ENCODE measurements around the gene BAMBI.

The BAMBI gene

DNA sequence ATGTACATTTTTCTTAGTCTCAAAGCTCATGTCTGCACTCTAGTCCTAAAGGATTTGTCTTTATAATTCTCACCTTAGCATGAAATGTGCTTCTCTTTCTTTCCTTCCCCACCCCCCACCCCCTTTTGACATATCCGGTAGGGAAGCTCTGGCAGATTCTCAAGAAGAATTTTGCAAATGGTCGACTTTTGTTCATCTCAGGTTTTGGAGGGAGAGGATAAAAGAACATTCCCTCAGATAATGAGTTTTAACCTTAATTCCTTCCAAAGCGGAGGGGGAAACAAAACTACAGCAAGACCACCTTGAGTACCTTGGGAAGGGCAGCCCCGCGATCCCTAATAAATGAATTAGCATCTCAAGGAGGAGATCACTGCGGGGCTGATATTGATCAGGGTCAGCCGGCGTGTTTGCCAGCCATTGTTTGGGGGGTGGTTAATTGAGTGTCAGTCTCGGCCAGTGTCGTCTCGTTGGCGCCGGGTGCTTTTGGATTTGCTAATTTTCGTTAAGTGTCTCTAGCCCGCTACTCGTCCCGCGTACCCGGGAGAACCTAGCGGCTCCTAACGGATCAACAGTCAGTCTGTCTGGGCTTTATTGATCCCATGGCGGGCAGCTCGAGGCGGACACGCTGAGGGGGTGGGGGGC is 874 bp upstream of the BAMBI start:
- no peak for DNase-seq (ENCODE audit: low spot score)

DNA sequence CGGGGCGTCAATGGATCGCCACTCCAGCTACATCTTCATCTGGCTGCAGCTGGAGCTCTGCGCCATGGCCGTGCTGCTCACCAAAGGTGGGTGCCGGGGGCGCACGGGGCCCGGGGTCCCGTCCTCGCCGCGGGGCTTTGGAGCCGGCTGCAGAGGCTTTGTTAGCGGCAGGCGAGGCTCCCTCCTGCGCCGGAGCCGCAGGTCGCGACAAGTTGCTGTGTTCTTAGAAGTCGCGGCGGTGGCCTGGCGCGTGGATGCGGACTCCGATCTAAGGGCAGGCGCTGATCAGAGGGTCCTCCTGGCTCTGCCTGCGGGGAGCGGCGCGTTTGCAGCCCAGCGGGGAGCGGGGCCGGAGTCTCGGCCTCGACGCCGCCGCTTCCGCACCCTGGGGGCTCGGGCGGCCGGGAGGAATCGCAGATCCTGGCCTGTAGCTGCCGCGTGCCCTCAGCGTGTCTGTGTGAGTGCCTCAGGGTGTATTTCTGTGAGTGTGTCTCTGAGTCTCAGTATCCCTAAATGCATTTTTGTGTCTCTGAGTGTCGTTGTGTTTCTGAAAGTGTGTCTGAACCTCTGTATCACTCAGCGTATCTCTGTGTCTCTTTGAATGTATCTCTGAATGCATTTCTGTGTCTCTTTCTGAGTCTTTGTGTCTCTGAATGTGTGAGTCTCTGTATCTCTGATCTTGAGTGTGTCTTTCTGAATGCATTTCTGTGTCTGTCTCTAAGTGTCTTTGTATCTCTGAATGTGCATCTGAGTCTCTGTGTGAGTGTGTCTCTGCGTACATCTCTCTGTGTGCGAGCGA is 766 bp downstream of the BAMBI start:
- DNase-seq (ENCODE audit: low spot score) = no peak

DNA sequence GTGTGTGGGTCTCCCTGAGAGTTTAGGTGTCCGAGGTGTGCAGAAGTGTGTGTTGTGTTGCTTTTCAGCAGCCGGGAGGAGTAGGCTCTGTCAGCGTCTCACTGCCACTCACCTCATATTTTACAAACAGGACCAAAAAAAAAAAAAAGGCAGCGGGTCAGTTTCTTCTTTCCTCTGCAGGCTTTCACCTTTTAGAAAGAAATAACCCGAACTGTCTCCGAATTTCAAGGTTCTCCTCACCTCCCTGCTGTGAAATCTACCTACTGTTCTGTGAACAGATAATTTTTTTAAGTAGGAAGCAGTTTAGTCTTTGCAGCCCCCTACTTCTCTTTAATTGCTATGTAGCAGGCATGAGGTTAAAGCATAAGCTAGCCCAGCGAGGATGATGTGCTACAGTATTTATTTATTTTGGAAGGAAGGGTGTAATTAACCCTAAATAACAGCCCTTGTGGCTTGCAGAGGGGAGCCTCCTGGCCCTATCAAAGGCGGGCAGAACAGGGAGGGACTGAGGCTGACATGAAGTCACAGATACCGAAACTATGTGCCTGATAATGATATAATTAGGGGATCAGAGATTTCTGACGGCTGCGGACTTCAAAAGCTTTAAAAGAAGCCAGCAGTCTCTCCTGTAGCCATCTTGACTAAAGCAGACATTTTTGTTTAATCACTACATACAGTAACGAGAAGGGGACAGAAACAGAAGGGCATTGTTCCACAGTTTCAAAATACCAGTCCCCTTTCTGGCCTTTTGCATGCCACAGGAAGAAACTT is 1.6 kb downstream of the BAMBI start:
- no peak for DNase-seq (ENCODE audit: low spot score)

DNA sequence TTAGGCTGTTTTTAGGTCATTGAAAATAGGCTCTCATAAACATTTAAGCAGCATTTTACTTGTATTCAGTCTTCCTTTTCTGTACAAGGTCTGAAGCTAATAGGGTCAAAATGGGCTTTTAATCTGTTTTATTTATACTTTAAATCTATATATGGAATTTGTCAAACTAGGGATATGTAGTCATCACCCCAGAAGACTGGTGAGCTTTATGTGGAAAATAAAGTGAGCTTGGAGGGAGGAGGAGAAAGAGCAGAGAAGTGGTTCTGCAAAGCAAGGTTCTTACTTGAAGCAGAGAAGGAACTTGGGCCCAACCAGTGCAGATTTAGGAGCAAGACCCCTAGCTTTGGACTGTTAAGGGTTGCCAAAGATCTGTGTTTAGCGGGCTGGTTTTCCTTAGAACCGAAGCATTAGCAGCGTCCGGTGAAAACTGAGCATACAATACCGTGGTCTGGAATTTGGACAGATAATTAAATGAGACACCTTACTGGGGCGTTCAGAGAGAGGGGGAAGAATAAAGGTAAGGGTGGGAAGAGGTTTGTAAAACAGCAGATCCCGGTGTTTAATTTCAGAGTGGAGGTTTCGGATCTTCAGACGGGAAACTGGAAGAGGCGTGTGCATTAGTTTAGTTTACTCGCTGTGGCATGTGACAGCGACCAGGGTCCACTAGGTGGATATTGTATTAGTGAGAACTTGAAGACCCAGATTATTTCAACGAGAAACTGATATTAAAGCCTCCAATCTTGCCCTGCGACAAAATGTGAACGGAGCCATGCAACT is 2.4 kb downstream of the BAMBI start:
- DNase-seq (ENCODE audit: low spot score) = no peak

DNA sequence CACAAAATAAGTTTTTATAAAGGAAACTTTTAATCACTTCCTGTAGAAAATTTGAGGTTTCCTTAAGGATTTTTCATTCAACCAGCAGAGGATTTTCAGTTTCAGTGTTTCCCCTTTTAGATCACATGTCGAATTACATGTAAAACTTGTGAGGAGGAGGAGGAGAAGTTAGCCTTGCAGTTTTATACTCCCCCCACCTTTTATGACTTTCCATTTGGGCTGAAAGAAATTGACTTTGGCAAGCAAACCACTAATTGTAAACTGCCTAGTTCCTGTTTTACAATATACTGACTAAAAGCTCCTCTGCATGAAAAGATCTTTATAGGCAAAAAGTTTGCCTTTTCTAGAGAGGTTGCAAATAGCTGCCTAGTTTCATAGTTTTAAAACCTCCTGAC is 3.0 kb downstream of the BAMBI start:
- no peak for DNase-seq (ENCODE audit: low spot score)

DNA sequence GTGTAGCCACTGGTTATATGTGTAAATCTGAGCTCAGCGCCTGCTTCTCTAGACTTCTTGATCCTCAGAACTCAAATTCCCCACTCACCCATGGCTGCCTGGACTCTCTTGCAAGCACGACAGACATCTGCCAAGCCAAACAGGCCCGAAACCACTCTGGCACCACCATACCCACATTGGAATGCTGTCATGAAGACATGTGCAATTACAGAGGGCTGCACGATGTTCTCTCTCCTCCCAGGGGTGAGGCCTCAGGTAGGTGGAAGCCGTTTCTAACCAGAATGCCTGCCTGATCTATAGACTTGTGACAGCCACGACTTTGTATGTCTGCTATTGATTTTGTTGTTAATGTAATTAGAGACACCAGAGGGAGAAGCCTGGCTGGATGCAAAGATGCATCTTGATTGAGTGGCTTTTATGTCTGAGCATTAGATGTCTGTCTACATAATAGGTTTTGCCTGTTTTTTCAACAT is 4.0 kb downstream of the BAMBI start:
- DNase-seq (ENCODE audit: low spot score) = no peak

DNA sequence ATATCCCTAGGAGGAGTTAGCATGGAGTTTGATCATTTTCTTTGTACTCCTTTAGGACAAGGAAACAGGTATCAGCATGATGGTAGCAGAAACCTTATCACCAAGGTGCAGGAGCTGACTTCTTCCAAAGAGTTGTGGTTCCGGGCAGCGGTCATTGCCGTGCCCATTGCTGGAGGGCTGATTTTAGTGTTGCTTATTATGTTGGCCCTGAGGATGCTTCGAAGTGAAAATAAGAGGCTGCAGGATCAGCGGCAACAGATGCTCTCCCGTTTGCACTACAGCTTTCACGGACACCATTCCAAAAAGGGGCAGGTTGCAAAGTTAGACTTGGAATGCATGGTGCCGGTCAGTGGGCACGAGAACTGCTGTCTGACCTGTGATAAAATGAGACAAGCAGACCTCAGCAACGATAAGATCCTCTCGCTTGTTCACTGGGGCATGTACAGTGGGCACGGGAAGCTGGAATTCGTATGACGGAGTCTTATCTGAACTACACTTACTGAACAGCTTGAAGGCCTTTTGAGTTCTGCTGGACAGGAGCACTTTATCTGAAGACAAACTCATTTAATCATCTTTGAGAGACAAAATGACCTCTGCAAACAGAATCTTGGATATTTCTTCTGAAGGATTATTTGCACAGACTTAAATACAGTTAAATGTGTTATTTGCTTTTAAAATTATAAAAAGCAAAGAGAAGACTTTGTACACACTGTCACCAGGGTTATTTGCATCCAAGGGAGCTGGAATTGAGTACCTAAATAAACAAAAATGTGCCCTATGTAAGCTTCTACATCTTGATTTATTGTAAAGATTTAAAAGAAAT is 4.8 kb downstream of the BAMBI start:
- no peak for DNase-seq (ENCODE audit: low spot score)

DNA sequence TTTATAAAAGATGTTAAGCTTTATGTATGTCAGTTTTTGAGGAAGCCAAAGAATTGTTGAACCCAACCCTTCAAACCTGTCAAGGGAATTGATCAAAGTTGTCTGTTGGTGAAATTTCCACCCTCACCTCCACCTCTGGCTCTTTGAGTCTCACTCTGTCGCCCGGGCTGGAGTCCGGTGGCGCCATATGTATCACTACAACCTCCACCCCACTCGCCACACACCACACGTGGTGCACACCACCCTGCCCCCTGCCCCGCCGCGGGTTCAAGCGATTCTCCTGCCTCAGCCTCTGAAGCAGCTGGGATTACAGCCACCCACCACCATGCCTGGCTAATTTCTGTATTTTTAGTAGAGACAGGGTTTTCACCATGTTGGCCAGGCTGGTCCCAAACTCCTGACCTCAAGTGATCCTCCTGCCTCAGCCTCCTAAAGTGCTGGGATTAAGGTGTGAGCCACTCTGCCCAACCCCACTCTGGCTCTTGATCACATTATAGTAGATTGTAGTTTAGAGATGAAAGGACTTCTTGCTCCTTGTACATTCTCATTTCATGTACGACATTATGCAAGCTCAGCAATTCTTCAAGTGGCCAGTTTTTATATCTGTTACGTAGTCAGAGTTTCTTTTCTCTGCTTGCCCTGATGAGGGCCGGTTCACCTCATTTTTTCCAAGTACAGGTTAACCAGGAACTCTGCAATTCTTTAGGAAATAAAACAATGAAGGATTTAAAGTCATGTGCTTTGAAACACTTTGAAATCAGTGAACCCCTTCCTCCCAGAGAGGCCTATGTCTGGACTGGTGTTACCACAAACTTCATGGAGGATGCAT is 7.0 kb downstream of the BAMBI start:
- DNase-seq (ENCODE audit: low spot score) = no peak

DNA sequence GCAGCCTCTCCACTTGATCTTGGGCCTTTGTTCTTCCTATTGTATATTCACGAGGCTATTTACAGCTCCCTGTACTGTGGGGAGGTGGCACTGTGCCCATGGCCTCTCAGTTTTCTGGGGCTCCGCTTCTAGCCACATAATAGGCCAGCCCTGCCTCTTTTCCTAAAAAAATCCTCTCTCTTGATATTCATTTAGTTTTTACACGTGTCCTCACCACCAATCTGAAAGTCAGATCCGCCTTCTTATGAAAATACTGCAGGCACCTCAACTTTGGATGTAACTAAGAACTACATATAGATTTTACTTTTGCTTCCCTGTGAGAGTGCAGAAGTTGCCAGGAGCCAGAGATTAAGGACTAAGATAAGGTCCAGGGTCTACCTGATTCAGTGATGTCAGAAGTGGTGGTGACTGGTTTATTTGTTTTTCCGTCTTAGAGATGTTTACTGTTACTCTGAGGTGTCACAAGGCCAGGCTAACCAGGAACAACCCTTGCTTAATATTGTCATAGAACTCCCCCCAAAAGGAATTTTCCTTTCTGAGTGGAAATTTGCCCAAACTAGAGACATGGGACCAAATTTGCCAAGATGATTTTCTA is 7.8 kb downstream of the BAMBI start:
- DNase-seq (ENCODE audit: low spot score) = no peak

DNA sequence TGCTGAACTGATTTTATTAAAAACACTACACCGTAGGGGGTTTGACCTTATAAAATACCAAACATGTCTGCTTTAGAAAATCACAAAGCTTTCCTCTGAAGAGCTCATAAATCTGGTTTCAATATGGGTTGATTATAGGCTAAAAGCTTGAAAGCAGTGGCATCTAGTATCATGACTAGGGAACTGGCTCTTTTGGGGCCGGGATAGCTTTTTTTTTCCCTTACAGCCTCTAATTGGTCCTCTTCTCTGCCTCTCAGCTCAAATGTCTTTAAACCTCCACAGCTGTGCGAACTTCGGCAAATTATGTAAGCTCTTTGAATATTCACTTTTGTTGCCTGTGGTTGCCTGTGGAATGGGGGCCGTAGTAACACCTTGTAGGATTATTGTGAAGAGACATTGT is 8.4 kb downstream of the BAMBI start:
- no peak for DNase-seq (ENCODE audit: low spot score)

DNA sequence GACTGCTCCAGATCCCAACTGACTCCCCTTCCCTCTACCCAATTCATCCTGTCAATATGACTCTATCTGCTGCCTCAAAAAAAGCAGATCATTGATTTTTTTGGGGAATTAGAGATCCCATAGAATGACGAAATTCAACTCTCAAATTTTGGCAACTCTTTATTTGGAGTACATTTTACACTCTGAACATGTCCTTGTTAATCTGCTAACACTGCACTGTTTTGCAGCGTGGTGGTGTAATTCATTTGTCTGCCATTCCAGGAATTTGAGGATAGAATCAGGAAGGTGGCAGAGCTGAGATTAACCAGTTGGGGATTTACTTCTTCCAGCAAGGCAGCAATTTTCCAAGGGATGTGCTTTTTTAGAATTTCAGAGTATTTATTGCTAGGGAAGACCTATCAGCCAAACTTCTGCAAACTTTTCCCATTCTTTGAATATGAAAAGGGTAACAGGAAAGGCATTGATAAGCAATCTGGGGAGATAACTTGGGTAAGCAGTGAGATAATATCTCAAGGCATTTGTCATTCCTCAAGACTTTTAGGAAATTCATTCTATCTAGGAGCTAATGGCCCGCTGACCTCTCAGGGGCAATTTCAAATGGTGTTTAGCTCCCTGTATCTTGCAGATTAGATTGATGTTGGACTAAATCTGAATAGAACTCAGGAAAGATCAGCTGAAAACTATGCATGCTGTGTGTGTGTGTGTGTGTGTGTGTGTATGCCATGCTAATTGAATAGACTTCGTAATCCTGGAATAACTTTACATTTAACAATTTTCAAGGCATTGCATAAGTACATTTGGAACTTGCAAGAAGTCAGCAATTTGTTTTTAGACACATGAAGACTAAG is 9.7 kb downstream of the BAMBI start:
- DNase-seq (ENCODE audit: low spot score) = no peak

DNA sequence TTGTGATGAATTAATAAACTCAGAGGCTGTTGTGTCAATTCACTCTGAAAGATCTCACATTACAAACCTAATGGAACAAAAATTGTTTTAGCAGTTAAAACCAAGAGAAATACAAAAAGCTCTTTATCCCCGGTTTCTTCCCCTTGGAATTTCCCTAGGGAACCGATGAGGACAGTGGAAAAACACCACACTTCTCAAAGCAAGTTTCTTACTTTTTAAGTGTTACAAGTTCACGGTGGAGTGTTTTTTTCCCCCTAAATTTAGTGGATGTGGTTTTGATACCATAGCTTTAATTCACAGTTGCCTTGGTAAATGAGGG is 10.3 kb downstream of the BAMBI start:
- no peak for DNase-seq (ENCODE audit: low spot score)

DNA sequence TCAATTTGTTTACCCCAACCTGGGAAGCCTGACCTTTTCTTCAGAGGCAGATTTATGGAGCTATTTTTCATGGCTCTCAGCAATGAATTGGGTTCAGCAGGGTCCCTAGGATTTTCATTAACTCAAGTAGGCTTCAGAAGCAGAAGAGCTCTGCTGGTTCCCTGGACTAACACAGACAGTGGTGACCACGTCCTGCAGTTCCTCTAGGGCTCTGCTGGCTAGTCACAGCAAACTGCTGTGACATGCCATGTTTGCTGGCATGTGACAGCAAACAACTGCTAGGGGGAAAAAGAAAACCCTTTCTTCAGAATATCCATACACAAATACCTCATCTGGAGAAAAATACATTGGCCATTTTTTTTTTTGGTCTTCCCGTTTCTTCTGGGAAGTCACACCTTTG is 13.2 kb downstream of the BAMBI start:
- no peak for DNase-seq (ENCODE audit: low spot score)

DNA sequence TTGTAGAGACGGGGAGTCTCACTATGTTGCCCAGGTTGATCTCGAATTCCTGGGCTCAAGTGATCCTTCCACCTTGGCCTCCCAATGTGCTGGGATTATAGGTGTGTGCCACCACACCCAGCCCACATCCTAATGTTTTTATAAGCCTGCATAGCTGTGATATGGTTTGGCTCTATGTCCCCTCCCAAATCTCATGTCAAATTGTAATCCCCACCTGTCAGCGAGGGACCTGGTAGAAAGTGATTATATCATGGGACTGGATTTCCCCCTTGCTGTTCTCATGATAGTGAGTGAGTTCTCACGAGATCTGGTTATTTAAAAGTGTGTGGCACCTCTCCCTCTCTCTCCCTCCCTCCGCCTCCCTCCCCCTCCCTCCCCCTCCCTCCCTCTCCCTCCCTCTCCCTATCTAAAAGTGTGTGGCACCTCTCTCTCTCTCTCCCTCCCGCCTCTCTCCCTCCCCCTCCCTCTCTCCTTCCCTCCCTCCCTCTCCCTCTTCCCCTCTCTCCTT is 13.9 kb downstream of the BAMBI start:
- no peak for DNase-seq (ENCODE audit: low spot score)

DNA sequence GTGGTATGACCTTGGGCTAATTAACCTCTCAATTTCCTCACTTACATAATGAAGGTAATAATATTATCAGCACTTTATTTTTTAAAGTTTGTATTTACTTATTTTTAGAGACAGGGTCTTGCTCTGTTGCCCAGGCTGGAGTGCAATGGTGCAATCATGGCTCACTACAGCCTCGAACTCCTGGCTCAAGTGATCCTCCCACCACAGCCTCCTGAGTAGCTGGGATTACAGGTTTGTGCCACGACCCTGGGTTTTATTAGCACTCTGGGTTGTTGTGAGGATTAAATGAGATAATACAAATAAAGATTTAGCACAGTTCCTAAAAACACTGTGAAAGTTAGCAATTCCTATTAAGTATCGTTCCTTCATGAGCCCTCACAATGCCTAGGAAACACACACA is 14.7 kb downstream of the BAMBI start:
- no peak for DNase-seq (ENCODE audit: low spot score)

DNA sequence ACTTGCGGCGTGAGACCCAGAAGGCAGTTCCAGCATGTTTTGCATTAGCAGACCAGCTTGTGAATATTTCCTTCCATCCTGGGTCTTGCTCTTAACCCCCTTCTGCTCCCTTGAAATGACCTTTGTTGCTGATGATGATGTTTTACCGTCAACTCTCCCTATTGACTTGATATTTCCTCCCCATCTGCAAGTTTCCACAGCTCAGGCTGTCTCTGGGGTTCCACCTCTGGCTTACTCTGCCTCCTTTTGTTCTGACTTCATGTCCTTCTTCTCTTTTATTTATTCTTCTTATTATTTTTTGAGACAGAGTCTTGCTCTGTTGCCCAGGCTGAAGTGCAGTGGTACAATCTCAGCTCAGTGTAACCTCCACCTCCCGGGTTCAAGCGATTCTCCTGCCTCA is 17.2 kb downstream of the BAMBI start:
- DNase-seq (ENCODE audit: low spot score) = no peak

DNA sequence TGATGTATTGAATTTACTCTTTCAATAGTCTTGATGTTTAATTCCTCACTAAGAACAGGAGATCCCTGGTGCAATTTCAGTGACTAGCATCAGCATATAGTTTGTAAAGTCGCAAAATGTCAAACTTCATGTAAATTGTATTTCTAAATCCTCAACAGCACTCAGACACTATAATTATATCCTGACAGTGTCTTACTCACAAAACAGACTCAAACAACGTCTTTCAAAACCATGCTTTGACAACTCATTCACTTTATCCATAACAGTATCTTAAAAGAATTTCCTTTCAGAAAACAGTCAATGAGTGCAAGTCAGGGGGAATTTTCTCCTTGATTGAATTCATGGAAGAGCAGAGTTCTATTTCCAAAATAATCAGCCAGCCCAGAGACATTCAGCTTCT is 20.8 kb downstream of the BAMBI start:
- no peak for DNase-seq (ENCODE audit: low spot score)

DNA sequence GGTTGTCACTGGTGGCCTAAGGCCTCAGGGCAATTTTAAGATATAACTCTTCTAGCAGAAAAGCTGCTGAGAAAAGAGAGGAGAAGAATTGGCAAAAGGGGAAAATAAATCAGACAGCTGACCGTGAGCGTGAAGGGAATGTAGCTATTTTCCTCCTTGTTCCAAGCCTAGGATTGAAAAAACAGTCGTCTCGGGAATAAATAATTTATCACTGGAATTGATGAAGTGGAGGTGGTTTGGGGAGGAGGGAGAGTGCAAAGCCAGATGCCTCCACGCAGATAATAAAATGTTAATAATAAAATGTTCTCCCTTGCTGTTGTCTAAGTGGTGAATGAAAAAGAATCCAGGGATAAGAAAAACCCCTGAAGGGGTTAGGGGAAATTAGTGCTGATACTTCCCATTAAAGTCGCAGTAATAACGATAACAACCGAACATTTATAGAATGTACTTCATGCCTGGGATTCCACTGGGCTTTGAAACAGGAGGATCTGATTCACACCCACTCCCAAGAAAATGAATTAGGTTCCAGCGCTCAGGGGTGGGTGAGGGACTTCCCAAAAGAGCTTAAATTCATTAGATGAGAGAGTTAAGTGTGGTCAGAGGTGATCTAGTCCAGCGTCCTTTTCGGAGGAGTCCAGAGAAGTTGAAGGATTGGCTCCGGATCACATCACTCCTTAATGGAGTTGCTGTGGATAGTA is 27.3 kb downstream of the BAMBI start:
- DNase-seq (ENCODE audit: low spot score) = no peak

Data from CD4-positive, alpha-beta T cell treated with Interleukin-6 at 100 ng/mL for 8 hours (primary cell).